ENCODE data around the gene IL6ST.

- TF ChIP-seq POLR2A (IDR thresholded peaks at IDR 0.05; ENCODE audit: low read depth, low read length): no peak
- TF ChIP-seq SPI1 (IDR thresholded peaks at IDR 0.05; ENCODE audit: low read depth, low read length): no peak
- TF ChIP-seq POLR2AphosphoS5 (IDR thresholded peaks at IDR 0.05; ENCODE audit: low read depth, low read length): no peak
Observed at GRCh38 chr5:55897206-55897894, 97.4 kb downstream of the IL6ST start.

Measured in GM12891 (cell line).